MM.1S (cell line): ENCODE data around the gene MPP3.

ENCODE experiments used
- DNase-seq: peaks from one replicate; pipeline ENCODE4 v3.0.0-alpha.2; 2015
- H2AFZ ChIP-seq: fragments of 300-600 bp; sonication (generic); 2 replicates; pipeline ENCODE4 v1.6.0; 2016; ENCODE audit warnings: antibody characterized with exemption, low read length
- H3F3A ChIP-seq: fragments of 300-600 bp; sonication (generic); 2 replicates; pipeline ENCODE4 v1.6.1; 2016; ENCODE audit warnings: mild to moderate bottlenecking, antibody characterized with exemption, low read length, moderate library complexity, mixed read lengths; ENCODE audit not compliant: insufficient read depth
- H3K27ac ChIP-seq: fragments of 300-600 bp; sonication (generic); 2 replicates; pipeline ENCODE4 v1.5.1; 2016; ENCODE audit warnings: mild to moderate bottlenecking, low read length
- H3K27me3 ChIP-seq: fragments of 300-600 bp; sonication (generic); replicated peaks from 2 replicates; pipeline ENCODE4 v1.6.0; 2016; ENCODE audit warnings: low read length; ENCODE audit not compliant: insufficient read depth
- H3K36me3 ChIP-seq: fragments of 300-600 bp; sonication (generic); replicated peaks from 2 replicates; pipeline ENCODE4 v1.6.1; 2016; ENCODE audit warnings: mild to moderate bottlenecking, low read length, mixed read lengths; ENCODE audit not compliant: insufficient read depth
- H3K4me1 ChIP-seq: fragments of 300-600 bp; sonication (generic); 2 replicates; pipeline ENCODE4 v1.6.1; 2016; ENCODE audit warnings: low read length, mixed read lengths
- H3K4me2 ChIP-seq: fragments of 300-600 bp; sonication (generic); 2 replicates; pipeline ENCODE4 v1.6.0; 2016; ENCODE audit warnings: low read depth, low read length
- H3K4me3 ChIP-seq: fragments of 300-600 bp; sonication (generic); 2 replicates; pipeline ENCODE4 v1.5.1; 2016; ENCODE audit warnings: low read length, mixed read lengths
- H3K79me2 ChIP-seq: fragments of 300-600 bp; sonication (generic); 2 replicates; pipeline ENCODE4 v1.6.1; 2016; ENCODE audit warnings: mixed run types, low read length, mixed read lengths
- H3K9ac ChIP-seq: fragments of 300-600 bp; sonication (generic); 2 replicates; pipeline ENCODE4 v1.6.1; 2016; ENCODE audit warnings: low read length, mixed read lengths
- H3K9me2 ChIP-seq: fragments of 300-600 bp; sonication (generic); replicated peaks from 2 replicates; pipeline ENCODE4 v1.6.1; 2016; ENCODE audit warnings: mild to moderate bottlenecking, low read length, mixed read lengths; ENCODE audit not compliant: insufficient read depth
- H3K9me3 ChIP-seq: fragments of 300-600 bp; sonication (generic); replicated peaks from 2 replicates; pipeline ENCODE4 v1.6.1; 2016; ENCODE audit warnings: mild to moderate bottlenecking, low read length, mixed read lengths; ENCODE audit not compliant: insufficient read depth
- H4K20me1 ChIP-seq: fragments of 300-600 bp; sonication (generic); 2 replicates; pipeline ENCODE4 v1.6.1; 2016; ENCODE audit warnings: mild to moderate bottlenecking, low read length, moderate library complexity, mixed read lengths; ENCODE audit not compliant: insufficient read depth
- CTCF ChIP-seq: fragments of 300-600 bp; sonication (generic); IDR thresholded peaks from 2 replicates; pipeline ENCODE4 v1.5.1; 2016; ENCODE audit warnings: antibody characterized with exemption, low read length, mixed read lengths
- EZH2 ChIP-seq: fragments of 300-600 bp; sonication (generic); optimal IDR thresholded peaks from 2 replicates; pipeline ENCODE3; 2017; ENCODE audit warnings: low read depth, mild to moderate bottlenecking, antibody characterized with exemption, low read length, mixed read lengths
- EZH2phosphoT487 ChIP-seq: fragments of 300-600 bp; sonication (generic); IDR thresholded peaks from 2 replicates; pipeline ENCODE4 v1.6.1; 2018; ENCODE audit warnings: antibody characterized with exemption, low read length

Gene MPP3

GRCh38 chr17:43784628-43785101 is 48.3 kb downstream of the MPP3 start:
- Histone ChIP-seq H3K27me3 (peaks cover 77% of the 10 kb centered on the region), H3K9me2 (no peaks in the 10 kb centered on the region), H3K9me3 (no peaks in the 10 kb centered on the region), H3K4me2 (no peak overlapping the region), H3K79me2 (no peaks in the 10 kb centered on the region), H2AFZ (no peak overlapping the region), H3K4me3 (no peak overlapping the region), H3K27ac (no peak overlapping the region), H4K20me1 (no peaks in the 10 kb centered on the region), H3K4me1 (no peaks in the 10 kb centered on the region), H3K9ac (no peak overlapping the region), H3K36me3 (no peaks in the 10 kb centered on the region), H3F3A (no peaks in the 10 kb centered on the region)
- TF ChIP-seq EZH2 (no peak), CTCF (no peak)
- no peak for DNase-seq

GRCh38 chr17:43784068-43784467 is 48.9 kb downstream of the MPP3 start:
- H3K9ac ChIP-seq, result no peak overlapping the region
- H3K79me2 ChIP-seq, result no peaks in the 10 kb centered on the region
- no peak for TF ChIP-seq CTCF
- TF ChIP-seq EZH2phosphoT487, result no peak
- TF ChIP-seq EZH2, result no peak
- H3K4me1 ChIP-seq, result peaks cover 5% of the 10 kb centered on the region; the same call in 1 of the 2 replicates
- no peak overlapping the region for H2AFZ ChIP-seq
- no peak for DNase-seq
- H3K27me3 ChIP-seq, result peaks cover 83% of the 10 kb centered on the region
- H3F3A ChIP-seq, result no peaks in the 10 kb centered on the region
- H3K9me2 ChIP-seq, result no peaks in the 10 kb centered on the region
- H3K36me3 ChIP-seq, result no peaks in the 10 kb centered on the region
- no peak overlapping the region for H3K4me3 ChIP-seq
- H3K27ac ChIP-seq, result no peak overlapping the region
- no peaks in the 10 kb centered on the region for H3K9me3 ChIP-seq
- no peaks in the 10 kb centered on the region for H4K20me1 ChIP-seq
- H3K4me2 ChIP-seq, result no peak overlapping the region

GRCh38 chr17:43782913-43783680 is 49.8 kb downstream of the MPP3 start:
- H3K4me3 ChIP-seq, result no peak overlapping the region
- H3F3A ChIP-seq, result no peaks in the 10 kb centered on the region
- no peak overlapping the region for H3K9ac ChIP-seq
- no peak overlapping the region for H2AFZ ChIP-seq
- H3K9me3 ChIP-seq, result no peaks in the 10 kb centered on the region
- no peaks in the 10 kb centered on the region for H4K20me1 ChIP-seq
- no peak for DNase-seq
- H3K79me2 ChIP-seq, result no peaks in the 10 kb centered on the region
- no peak overlapping the region for H3K4me2 ChIP-seq
- H3K27me3 ChIP-seq, result peaks cover 83% of the 10 kb centered on the region
- H3K27ac ChIP-seq, result no peak overlapping the region
- TF ChIP-seq EZH2phosphoT487 (no peak), CTCF (no peak)
- H3K4me1 ChIP-seq, result peaks cover 5% of the 10 kb centered on the region; the same call in 1 of the 2 replicates
- no peaks in the 10 kb centered on the region for H3K36me3 ChIP-seq
- H3K9me2 ChIP-seq, result no peaks in the 10 kb centered on the region
